Panc1 (cell line): ENCODE data around the gene BOLA1.

Source experiments
- POLR2AphosphoS5 ChIP-seq: IDR thresholded peaks from 2 replicates; pipeline ENCODE4 v1.6.1; 2012; ENCODE audit warnings: mild to moderate bottlenecking, low read depth, low read length, moderate library complexity
- TF ChIP-seq, protein P1 (sequence below): fragments of 450-650 bp; IDR thresholded peaks from 2 replicates; pipeline ENCODE4 v1.5.1; 2017; ENCODE audit warnings: mild to moderate bottlenecking
- TF ChIP-seq, protein P2 (sequence below), 2 experiments: IDR thresholded peaks; 2 replicates each; pipeline ENCODE4 v1.6.1; 2011 to 2012; ENCODE audit warnings: low read depth in 2 of 2, control low read depth in 1 of 2, low read length in 1 of 2, mild to moderate bottlenecking in 1 of 2, moderate library complexity in 1 of 2; ENCODE audit not compliant: insufficient read depth in 1 of 2

DNA sequence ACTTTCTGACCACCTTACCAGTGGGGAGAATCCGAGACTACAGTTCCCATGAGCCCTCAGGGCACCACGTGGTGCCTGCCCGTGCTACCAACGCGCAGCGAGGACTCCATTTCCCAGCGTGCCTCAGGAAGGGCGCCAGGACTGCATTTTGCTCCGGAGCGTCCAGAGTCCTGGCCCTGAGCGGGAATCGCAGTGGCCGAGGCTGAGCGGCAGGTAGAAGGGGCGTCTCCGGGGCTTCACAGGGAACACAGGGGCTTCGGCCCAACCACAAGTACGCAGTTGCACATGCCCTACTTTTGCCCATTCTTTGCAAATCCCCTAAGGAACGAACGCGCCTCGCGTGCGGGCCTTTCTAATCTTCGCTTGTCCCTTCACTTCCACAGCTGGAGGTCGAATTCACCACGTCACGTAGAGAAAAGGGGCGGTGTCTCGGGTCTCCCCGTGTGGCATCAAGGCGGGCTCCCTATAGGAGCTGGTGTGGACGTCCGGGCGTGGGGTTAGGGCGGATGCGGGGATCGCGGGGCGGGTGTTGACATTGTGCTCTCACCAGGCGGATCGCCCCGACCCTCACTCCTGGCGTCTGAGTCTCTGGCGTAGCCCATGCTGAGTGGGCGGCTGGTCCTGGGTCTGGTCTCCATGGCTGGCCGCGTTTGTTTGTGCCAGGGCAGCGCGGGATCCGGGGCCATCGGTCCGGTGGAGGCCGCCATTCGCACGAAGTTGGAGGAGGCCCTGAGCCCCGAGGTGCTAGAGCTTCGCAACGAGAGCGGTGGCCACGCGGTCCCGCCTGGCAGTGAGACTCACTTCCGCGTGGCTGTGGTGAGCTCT is at the start of gene BOLA1:
- TF ChIP-seq, protein P1, sequence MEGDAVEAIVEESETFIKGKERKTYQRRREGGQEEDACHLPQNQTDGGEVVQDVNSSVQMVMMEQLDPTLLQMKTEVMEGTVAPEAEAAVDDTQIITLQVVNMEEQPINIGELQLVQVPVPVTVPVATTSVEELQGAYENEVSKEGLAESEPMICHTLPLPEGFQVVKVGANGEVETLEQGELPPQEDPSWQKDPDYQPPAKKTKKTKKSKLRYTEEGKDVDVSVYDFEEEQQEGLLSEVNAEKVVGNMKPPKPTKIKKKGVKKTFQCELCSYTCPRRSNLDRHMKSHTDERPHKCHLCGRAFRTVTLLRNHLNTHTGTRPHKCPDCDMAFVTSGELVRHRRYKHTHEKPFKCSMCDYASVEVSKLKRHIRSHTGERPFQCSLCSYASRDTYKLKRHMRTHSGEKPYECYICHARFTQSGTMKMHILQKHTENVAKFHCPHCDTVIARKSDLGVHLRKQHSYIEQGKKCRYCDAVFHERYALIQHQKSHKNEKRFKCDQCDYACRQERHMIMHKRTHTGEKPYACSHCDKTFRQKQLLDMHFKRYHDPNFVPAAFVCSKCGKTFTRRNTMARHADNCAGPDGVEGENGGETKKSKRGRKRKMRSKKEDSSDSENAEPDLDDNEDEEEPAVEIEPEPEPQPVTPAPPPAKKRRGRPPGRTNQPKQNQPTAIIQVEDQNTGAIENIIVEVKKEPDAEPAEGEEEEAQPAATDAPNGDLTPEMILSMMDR: no peak
- peak; percentile 85 for TF ChIP-seq POLR2AphosphoS5
- TF ChIP-seq, protein P2, sequence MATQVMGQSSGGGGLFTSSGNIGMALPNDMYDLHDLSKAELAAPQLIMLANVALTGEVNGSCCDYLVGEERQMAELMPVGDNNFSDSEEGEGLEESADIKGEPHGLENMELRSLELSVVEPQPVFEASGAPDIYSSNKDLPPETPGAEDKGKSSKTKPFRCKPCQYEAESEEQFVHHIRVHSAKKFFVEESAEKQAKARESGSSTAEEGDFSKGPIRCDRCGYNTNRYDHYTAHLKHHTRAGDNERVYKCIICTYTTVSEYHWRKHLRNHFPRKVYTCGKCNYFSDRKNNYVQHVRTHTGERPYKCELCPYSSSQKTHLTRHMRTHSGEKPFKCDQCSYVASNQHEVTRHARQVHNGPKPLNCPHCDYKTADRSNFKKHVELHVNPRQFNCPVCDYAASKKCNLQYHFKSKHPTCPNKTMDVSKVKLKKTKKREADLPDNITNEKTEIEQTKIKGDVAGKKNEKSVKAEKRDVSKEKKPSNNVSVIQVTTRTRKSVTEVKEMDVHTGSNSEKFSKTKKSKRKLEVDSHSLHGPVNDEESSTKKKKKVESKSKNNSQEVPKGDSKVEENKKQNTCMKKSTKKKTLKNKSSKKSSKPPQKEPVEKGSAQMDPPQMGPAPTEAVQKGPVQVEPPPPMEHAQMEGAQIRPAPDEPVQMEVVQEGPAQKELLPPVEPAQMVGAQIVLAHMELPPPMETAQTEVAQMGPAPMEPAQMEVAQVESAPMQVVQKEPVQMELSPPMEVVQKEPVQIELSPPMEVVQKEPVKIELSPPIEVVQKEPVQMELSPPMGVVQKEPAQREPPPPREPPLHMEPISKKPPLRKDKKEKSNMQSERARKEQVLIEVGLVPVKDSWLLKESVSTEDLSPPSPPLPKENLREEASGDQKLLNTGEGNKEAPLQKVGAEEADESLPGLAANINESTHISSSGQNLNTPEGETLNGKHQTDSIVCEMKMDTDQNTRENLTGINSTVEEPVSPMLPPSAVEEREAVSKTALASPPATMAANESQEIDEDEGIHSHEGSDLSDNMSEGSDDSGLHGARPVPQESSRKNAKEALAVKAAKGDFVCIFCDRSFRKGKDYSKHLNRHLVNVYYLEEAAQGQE (IDR thresholded peaks at IDR 0.05; ENCODE audit: insufficient read depth in 1 of 2, low read depth in 2 of 2, low read length in 1 of 2): 0 out of 4 replicates have a peak, but pooled peaks of 1 of the 2 experiments have one; percentile 10
